KBM-7 (cell line): ENCODE results near the gene RAB26.

Source experiments
- DNase-seq: peaks from one replicate; pipeline ENCODE4 v3.0.0-alpha.2; 2015
- in situ Hi-C: fragments of 300-500 bp; cut with MboI; formaldehyde crosslinking; loops from 2 replicates; pipeline ENCODE4 v1.14.3; 2020; ENCODE audit warnings: low sequenced_read_pairs, low pct_unique_long_range_greater_than_20kb, mixed read lengths

The RAB26 gene

GRCh38 chr16:2155091-2155950 is 6.9 kb downstream of the RAB26 start, which contains the start of gene TRAF7:
TSS of gene TRAF7 (plus strand) at chr16:2155782. CDS start at chr16:2163921, 8,139 bp downstream.
- in situ Hi-C loops, result loop anchor here (10.0 kb wide), 1 partner anchor 59 kb away; the partner anchor contains the start of genes BRICD5 and PGP
- DNase-seq, result peak; percentile 100

- DNase-seq, result peak; percentile 59
- in situ Hi-C loops, result loop anchor here (10.0 kb wide), 1 partner anchor 59 kb away; the partner anchor contains the start of genes BRICD5 and PGP
These were observed 7.8 kb downstream of the RAB26 start for GRCh38 chr16:2155977-2156848.

GRCh38 chr16:2156849-2157224 is 8.4 kb downstream of the RAB26 start:
- in situ Hi-C loops, result loop anchor here (10.0 kb wide), 1 partner anchor 58 kb away; the partner anchor contains the start of genes BRICD5 and PGP
- no peak for DNase-seq

GRCh38 chr16:2157480-2158261 is 9.2 kb downstream of the RAB26 start:
- no peak for DNase-seq
- in situ Hi-C loops, result loop anchor here (10.0 kb wide), 1 partner anchor 57 kb away; the partner anchor contains the start of genes BRICD5 and PGP

GRCh38 chr16:2158262-2158638 is 9.8 kb downstream of the RAB26 start:
- in situ Hi-C loops, result loop anchor here (10.0 kb wide), 1 partner anchor 57 kb away; the partner anchor contains the start of genes BRICD5 and PGP
- DNase-seq, result no peak

GRCh38 chr16:2159175-2159838 is 10.9 kb downstream of the RAB26 start:
- in situ Hi-C loops, result loop anchor here (10.0 kb wide), 1 partner anchor 55 kb away; the partner anchor contains the start of genes BRICD5 and PGP
- no peak for DNase-seq

GRCh38 chr16:2160915-2161551 is 12.6 kb downstream of the RAB26 start:
- in situ Hi-C loops, result no loop called here
- no peak for DNase-seq

GRCh38 chr16:2161911-2162310 is 13.5 kb downstream of the RAB26 start:
- in situ Hi-C loops, result no loop called here
- DNase-seq, result no peak

GRCh38 chr16:2162676-2163118 is 14.3 kb downstream of the RAB26 start:
- no peak for DNase-seq
- in situ Hi-C loops, result no loop called here

GRCh38 chr16:2163211-2163881 is 14.9 kb downstream of the RAB26 start:
- in situ Hi-C loops, result no loop called here
- DNase-seq, result no peak

- DNase-seq, result no peak
- in situ Hi-C loops, result no loop called here
These were observed 17.4 kb downstream of the RAB26 start for GRCh38 chr16:2165861-2166260.

- no peak for DNase-seq
- in situ Hi-C loops, result no loop called here
These were observed 18.0 kb downstream of the RAB26 start for GRCh38 chr16:2166263-2167067.

- DNase-seq, result no peak
- in situ Hi-C loops, result no loop called here
These were observed 18.7 kb downstream of the RAB26 start for GRCh38 chr16:2167068-2167638.

- in situ Hi-C loops, result no loop called here
These were observed 21.7 kb downstream of the RAB26 start for GRCh38 chr16:2170080-2170479.

GRCh38 chr16:2170587-2171435 is 22.4 kb downstream of the RAB26 start:
- in situ Hi-C loops, result no loop called here
- DNase-seq, result no peak

More at GRCh38 chr16:2170080-2170479, 21.7 kb downstream of the RAB26 start:
- DNase-seq, result no peak
